CD14-positive monocyte (primary cell): ENCODE measurements around the gene USP34. TPM values are rescaled to one million over a fixed set of nuclear protein-coding genes. Genes with fewer than 3 reads are reported as not detected.

Source experiments
- DNase-seq, 3 donors: peaks; one replicate each; pipeline ENCODE4 v3.0.0-alpha.2; 2011 to 2022
- H2AFZ ChIP-seq: 2 replicates; pipeline ENCODE4 v1.6.0; 2012; ENCODE audit warnings: mild to moderate bottlenecking, low read depth, low read length, inconsistent platforms; ENCODE audit not compliant: insufficient read depth, poor library complexity, severe bottlenecking
- H3K27ac ChIP-seq, 2 donors: 1 replicate in 1 of 2; 2 replicates in 1 of 2; pipeline ENCODE4 v1.5.1; 2012 to 2013; ENCODE audit warnings: low read length in 2 of 2, control low read depth in 1 of 2, inconsistent platforms in 1 of 2, low read depth in 1 of 2, mild to moderate bottlenecking in 1 of 2
- H3K27me3 ChIP-seq, 2 donors: one replicate each; pipeline versions ENCODE4 v1.6.0 to v1.6.1; 2011 to 2013; ENCODE audit warnings: low read length in 2 of 2; ENCODE audit not compliant: control insufficient read depth in 2 of 2, insufficient read depth in 2 of 2
- H3K36me3 ChIP-seq, 2 donors: replicated peaks in 1 of 2; 1 replicate in 1 of 2; 2 replicates in 1 of 2; pipeline versions ENCODE4 v1.5.1 to v1.6.1; 2012 to 2013; ENCODE audit warnings: low read length in 2 of 2, control low read depth in 1 of 2, inconsistent platforms in 1 of 2, mild to moderate bottlenecking in 1 of 2; ENCODE audit not compliant: insufficient read depth in 2 of 2, control insufficient read depth in 1 of 2
- H3K4me1 ChIP-seq, 2 donors: 1 replicate in 1 of 2; 2 replicates in 1 of 2; pipeline versions ENCODE4 v1.5.1 to v1.6.1; 2012 to 2013; ENCODE audit warnings: low read length in 2 of 2, control low read depth in 1 of 2, inconsistent platforms in 1 of 2, mild to moderate bottlenecking in 1 of 2, moderate library complexity in 1 of 2; ENCODE audit not compliant: insufficient read depth in 2 of 2, control insufficient read depth in 1 of 2
- H3K4me2 ChIP-seq: replicated peaks from 2 replicates; pipeline ENCODE3; 2012; ENCODE audit warnings: low read length, moderate library complexity, mild to moderate bottlenecking; ENCODE audit not compliant: poor library complexity, severe bottlenecking; ENCODE audit errors: extremely low read depth
- H3K4me3 ChIP-seq, 3 experiments: fragments of 200-600 bp in 1 of 3; sonication (generic) in 1 of 3; replicated peaks in 1 of 3; 1 replicate in 2 of 3; 2 replicates in 1 of 3; pipeline ENCODE4 v1.5.1; 2011 to 2013; ENCODE audit warnings: low read length in 3 of 3, mild to moderate bottlenecking in 3 of 3, control low read depth in 2 of 3, low read depth in 2 of 3, inconsistent platforms in 1 of 3, moderate library complexity in 1 of 3
- H3K79me2 ChIP-seq: 2 replicates; pipeline ENCODE4 v1.6.0; 2012; ENCODE audit warnings: mild to moderate bottlenecking, control low read depth, inconsistent platforms, low read length, moderate library complexity; ENCODE audit not compliant: insufficient read depth
- H3K9ac ChIP-seq: 2 replicates; pipeline ENCODE4 v1.6.0; 2017; ENCODE audit warnings: low read length, mild to moderate bottlenecking; ENCODE audit not compliant: insufficient read depth, poor library complexity, severe bottlenecking
- H3K9me3 ChIP-seq, 2 donors: replicated peaks in 1 of 2; 1 replicate in 1 of 2; 2 replicates in 1 of 2; pipeline versions ENCODE4 v1.5.1 to v1.6.1; 2012 to 2013; ENCODE audit warnings: low read length in 2 of 2, control low read depth in 1 of 2; ENCODE audit not compliant: control insufficient read depth in 1 of 2, insufficient read depth in 1 of 2
- H4K20me1 ChIP-seq: 2 replicates; pipeline ENCODE4 v1.6.0; 2012; ENCODE audit warnings: mild to moderate bottlenecking, low read length, control low read depth, moderate library complexity; ENCODE audit not compliant: insufficient read depth
- H3K27ac Mint-ChIP-seq, 7 donors: one replicate each; pipeline ENCODE4 v1.8.0; 2020; ENCODE audit warnings: mild to moderate bottlenecking in 7 of 7, mixed read lengths in 7 of 7, moderate library complexity in 6 of 7, inconsistent platforms in 2 of 7
- H3K27me3 Mint-ChIP-seq, 3 donors: one replicate each; pipeline ENCODE4 v1.8.0; 2021 to 2022; ENCODE audit warnings: low read depth in 3 of 3, mild to moderate bottlenecking in 3 of 3, mixed read lengths in 3 of 3, moderate library complexity in 3 of 3, inconsistent platforms in 1 of 3
- H3K36me3 Mint-ChIP-seq, 2 donors: one replicate each; pipeline ENCODE4 v1.8.0; 2020; ENCODE audit warnings: mixed read lengths in 2 of 2, inconsistent platforms in 1 of 2, mild to moderate bottlenecking in 1 of 2
- H3K4me1 Mint-ChIP-seq: one replicate; pipeline ENCODE4 v1.8.0; 2020; ENCODE audit warnings: mild to moderate bottlenecking, mixed read lengths
- H3K4me3 Mint-ChIP-seq, 2 donors: one replicate each; pipeline ENCODE4 v1.8.0; 2020; ENCODE audit warnings: mild to moderate bottlenecking in 2 of 2, mixed read lengths in 2 of 2, moderate library complexity in 1 of 2
- H3K9me3 Mint-ChIP-seq, 7 donors: one replicate each; pipeline ENCODE4 v1.8.0; 2020 to 2022; ENCODE audit warnings: mixed read lengths in 7 of 7, mild to moderate bottlenecking in 6 of 7, moderate library complexity in 6 of 7, inconsistent platforms in 2 of 7
- CTCF ChIP-seq: fragments of 200-600 bp; IDR thresholded peaks from one replicate; pipeline ENCODE4 v1.8.0; 2022; ENCODE audit warnings: antibody characterized with exemption, mild to moderate bottlenecking
- WGBS: methylation state at CpG from one replicate; pipeline ENCODE4 v1.1.5; 2013; ENCODE audit warnings: missing lambda C conversion rate; ENCODE audit not compliant: insufficient coverage; 5-methylcytosine and 5-hydroxymethylcytosine counted together
- intact Hi-C, 2 donors: fragments of 100-400 bp; cut with micrococcal nuclease; formaldehyde crosslinking; loops; one replicate each; pipeline versions ENCODE4 v1.15.0 to v1.15.1; 2023
- polyA plus RNA-seq, 3 donors: library from polyadenylated mRNA; depleted of rRNA in 1 of 3; unstranded in 2 of 3; stranded (reverse) in 1 of 3; fragments of 300-500 nt in 2 of 3; fragments of >200 nt in 1 of 3; fragmentation: Illumina TruSeq in 2 of 3; gene quantifications; 1 replicate in 2 of 3; 2 replicates in 1 of 3; pipeline ENCODE4 v1.2.3, GENCODE V29; 2012 to 2021

Gene USP34
- polyA plus RNA-seq, 3 donors = 2.8 to 47.2 (median 5.9) TPM

GRCh38 chr2:61371027-61371426, 99.9 kb downstream of the USP34 start:
- Mint-ChIP-seq H3K4me1 (peaks cover 8% of the 10 kb centered on the region), H3K9me3 (no peaks in the 10 kb centered on the region), H3K36me3 (peaks cover 72 to 77% of the 10 kb centered on the region in 2 donors), H3K27ac (no peak overlapping the region), H3K27me3 (peaks cover 0 to 2% (median 0%) of the 10 kb centered on the region in 3 donors), H3K4me3 (no peak overlapping the region)
- intact Hi-C loops = no loop called here
- peaks cover 59 to 94% of the 10 kb centered on the region in 2 donors for H3K36me3 ChIP-seq
- TF ChIP-seq CTCF = no peak
- H3K9me3 ChIP-seq = no peaks in the 10 kb centered on the region
- H2AFZ ChIP-seq = no peak overlapping the region
- H3K79me2 ChIP-seq = peaks cover 7% of the 10 kb centered on the region
- no peak overlapping the region for H3K4me3 ChIP-seq
- no peak overlapping the region for H3K27ac ChIP-seq
- H3K27me3 ChIP-seq = no peaks in the 10 kb centered on the region
- H4K20me1 ChIP-seq = peaks cover 13% of the 10 kb centered on the region
- H3K9ac ChIP-seq = no peak overlapping the region
- no peak overlapping the region for H3K4me2 ChIP-seq
- no peak for DNase-seq
- H3K4me1 ChIP-seq = no peaks in the 10 kb centered on the region

- no CpG with 5 or more reads among the region's 14 CpGs for WGBS
- Mint-ChIP-seq H3K4me3 (no peak overlapping the region), H3K27me3 (no peaks in the 10 kb centered on the region), H3K9me3 (no peaks in the 10 kb centered on the region), H3K4me1 (peaks cover 8% of the 10 kb centered on the region), H3K36me3 (peaks cover 65 to 72% of the 10 kb centered on the region in 2 donors), H3K27ac (peak overlapping the region in 1 of 7 donors; percentile 30)
- Histone ChIP-seq H4K20me1 (peaks cover 13% of the 10 kb centered on the region), H3K9ac (no peak overlapping the region), H3K4me3 (no peak overlapping the region), H2AFZ (no peak overlapping the region), H3K36me3 (peaks cover 48 to 90% of the 10 kb centered on the region in 2 donors), H3K27me3 (no peaks in the 10 kb centered on the region), H3K9me3 (no peaks in the 10 kb centered on the region), H3K4me2 (no peak overlapping the region), H3K4me1 (no peaks in the 10 kb centered on the region), H3K79me2 (peaks cover 7% of the 10 kb centered on the region), H3K27ac (no peak overlapping the region)
- intact Hi-C loops = no loop called here
- no peak for TF ChIP-seq CTCF
- DNase-seq = no peak
Measured at GRCh38 chr2:61368687-61369665, 101.9 kb downstream of the USP34 start.
